Panc1 (cell line): ENCODE data around the gene GSKIP. TPM values are rescaled to one million over a fixed set of nuclear protein-coding genes. Genes with fewer than 3 reads are reported as not detected.

ENCODE experiments used
- ATAC-seq: fragments of 200-7000 bp; cut with Tn5 transposase; 2 replicates; pipeline ENCODE4 v1.9.1; 2020; ENCODE audit warnings: mild to moderate bottlenecking, moderate library complexity
- BruUV-seq: library from RNA; stranded (reverse); fragments of 400-500 nt; replicated peaks from 2 replicates; lab custom pipeline; 2021; lab: Mats Ljungman, UMichigan
- CTCF ChIA-PET: fragments of 300-600 bp; sonication (Branson Sonifier 250); formaldehyde crosslinking; loops from one replicate; lab custom pipeline; 2022; ENCODE audit warnings: antibody characterized with exemption; lab: Charles Lee
- POLR2A ChIA-PET: fragments of 300-600 bp; sonication (Branson Sonifier 250); formaldehyde crosslinking; loops from one replicate; lab custom pipeline; 2022; ENCODE audit warnings: antibody characterized with exemption; lab: Charles Lee
- DNase-seq: peaks from one replicate; pipeline ENCODE4 v3.0.0-alpha.2; 2010; ENCODE audit warnings: low read depth, low spot score
- H3K27ac ChIP-seq: 2 replicates; pipeline ENCODE4 v1.5.1; 2011; ENCODE audit warnings: mild to moderate bottlenecking, low read length, inconsistent platforms
- H3K27me3 ChIP-seq: fragments of 200-500 bp; sonication (Bioruptor generic); 2 replicates; pipeline ENCODE4 v1.6.0; 2014; ENCODE audit warnings: low read length, inconsistent platforms; ENCODE audit not compliant: control insufficient read depth, insufficient read depth
- H3K36me3 ChIP-seq: fragments of 200-500 bp; sonication (Bioruptor generic); 2 replicates; pipeline ENCODE4 v1.5.1; 2014; ENCODE audit warnings: inconsistent platforms, mild to moderate bottlenecking, low read length, moderate library complexity; ENCODE audit not compliant: control insufficient read depth, insufficient read depth
- H3K4me1 ChIP-seq: 2 replicates; pipeline ENCODE4 v1.5.1; 2011; ENCODE audit warnings: inconsistent platforms, mild to moderate bottlenecking, low read length, moderate library complexity; ENCODE audit not compliant: control insufficient read depth, insufficient read depth
- H3K4me3 ChIP-seq, 2 experiments: 2 replicates each; pipeline ENCODE4 v1.5.1; 2011 to 2012; ENCODE audit warnings: low read depth in 2 of 2, low read length in 2 of 2, mild to moderate bottlenecking in 2 of 2, inconsistent platforms in 1 of 2, moderate library complexity in 1 of 2
- H3K9me3 ChIP-seq: fragments of 200-500 bp; sonication (Bioruptor generic); 2 replicates; pipeline ENCODE4 v1.5.1; 2014; ENCODE audit warnings: low read depth, mild to moderate bottlenecking, inconsistent platforms, low read length, moderate library complexity; ENCODE audit not compliant: control insufficient read depth, insufficient read depth
- CTCF ChIP-seq: fragments of 450-650 bp; IDR thresholded peaks from 2 replicates; pipeline ENCODE4 v1.5.1; 2017; ENCODE audit warnings: mild to moderate bottlenecking
- POLR2AphosphoS5 ChIP-seq: IDR thresholded peaks from 2 replicates; pipeline ENCODE4 v1.6.1; 2012; ENCODE audit warnings: mild to moderate bottlenecking, low read depth, low read length, moderate library complexity
- REST ChIP-seq, 2 experiments: IDR thresholded peaks; 2 replicates each; pipeline ENCODE4 v1.6.1; 2011 to 2012; ENCODE audit warnings: low read depth in 2 of 2, control low read depth in 1 of 2, low read length in 1 of 2, mild to moderate bottlenecking in 1 of 2, moderate library complexity in 1 of 2; ENCODE audit not compliant: insufficient read depth in 1 of 2
- SIN3A ChIP-seq: IDR thresholded peaks from 2 replicates; pipeline ENCODE4 v1.6.1; 2012; ENCODE audit warnings: low read depth, mild to moderate bottlenecking, low read length, moderate library complexity, borderline replicate concordance; ENCODE audit not compliant: insufficient read depth
- TCF7L2 ChIP-seq: IDR thresholded peaks from 2 replicates; pipeline ENCODE4 v1.6.1; 2011; ENCODE audit warnings: mild to moderate bottlenecking, low read depth, low read length, inconsistent platforms
- in situ Hi-C: cut with HindIII; loops from 2 replicates; pipeline ENCODE4 v1.10.0; 2016; ENCODE audit warnings: low sequenced_read_pairs, low pct_unique_long_range_greater_than_20kb
- intact Hi-C: fragments of 100-400 bp; cut with micrococcal nuclease; formaldehyde crosslinking; loops from one replicate; pipeline ENCODE4 v1.10.0; 2022; ENCODE audit not compliant: unreplicated experiment
- total RNA-seq: library from RNA; stranded (reverse); gene quantifications from one replicate; pipeline ENCODE4 v1.2.1, GENCODE V29; 2021; ENCODE audit not compliant: unreplicated experiment

GSKIP gene
- total RNA-seq, 1 experiment from 2014 or later: 11.1 TPM

- in situ Hi-C loops: no loop called here
These were observed 53.9 kb downstream of the GSKIP start for GRCh38 chr14:96417254-96417653.

GRCh38 chr14:96418075-96418474 lies 54.7 kb downstream of the GSKIP start:
- ATAC-seq (no peak), DNase-seq (no peak)
- no peak overlapping the region for H3K27ac ChIP-seq
- CTCF ChIA-PET: no interaction called here
- no peaks in the 10 kb centered on the region for H3K4me1 ChIP-seq
- no peaks in the 10 kb centered on the region for H3K9me3 ChIP-seq
- H3K36me3 ChIP-seq: no peaks in the 10 kb centered on the region
- no TSS peak for BruUV-seq
- intact Hi-C loops (no loop called here), in situ Hi-C loops (no loop called here)
- POLR2A ChIA-PET: no interaction called here
- H3K27me3 ChIP-seq: no peaks in the 10 kb centered on the region
- H3K4me3 ChIP-seq: no peak overlapping the region
- TF ChIP-seq REST (IDR thresholded peaks at IDR 0.05; ENCODE audit: insufficient read depth in 1 of 2, low read depth in 2 of 2, low read length in 1 of 2) (no peak), POLR2AphosphoS5 (no peak), SIN3A (no peak), TCF7L2 (no peak), CTCF (no peak)

More at GRCh38 chr14:96417254-96417653, 53.9 kb downstream of the GSKIP start:
- H3K27ac ChIP-seq: no peak overlapping the region
- H3K27me3 ChIP-seq: no peaks in the 10 kb centered on the region
- no peaks in the 10 kb centered on the region for H3K9me3 ChIP-seq
- TF ChIP-seq TCF7L2 (no peak), CTCF (no peak), REST (IDR thresholded peaks at IDR 0.05; ENCODE audit: insufficient read depth in 1 of 2, low read depth in 2 of 2, low read length in 1 of 2) (no peak), SIN3A (no peak), POLR2AphosphoS5 (no peak)
- intact Hi-C loops: no loop called here
- ChIA-PET POLR2A (no interaction called here), CTCF (no interaction called here)
- H3K36me3 ChIP-seq: no peaks in the 10 kb centered on the region
- DNase-seq (no peak), ATAC-seq (no peak)
- no peaks in the 10 kb centered on the region for H3K4me1 ChIP-seq
- BruUV-seq: no TSS peak
- no peak overlapping the region for H3K4me3 ChIP-seq
